DMS114 treated with DMSO at 0.1 percent for 48 hours (cell line): Measurements from ENCODE around the gene GHSR.
A peak's percentile ranks its signal among the peaks of the same experiment; 100 is the strongest.

Experiments used
- DNase-seq: peaks from one replicate; lab custom pipeline; 2025; ENCODE audit not compliant: unreplicated experiment; lab: John Stamatoyannopoulos, UW

The GHSR gene

DNA sequence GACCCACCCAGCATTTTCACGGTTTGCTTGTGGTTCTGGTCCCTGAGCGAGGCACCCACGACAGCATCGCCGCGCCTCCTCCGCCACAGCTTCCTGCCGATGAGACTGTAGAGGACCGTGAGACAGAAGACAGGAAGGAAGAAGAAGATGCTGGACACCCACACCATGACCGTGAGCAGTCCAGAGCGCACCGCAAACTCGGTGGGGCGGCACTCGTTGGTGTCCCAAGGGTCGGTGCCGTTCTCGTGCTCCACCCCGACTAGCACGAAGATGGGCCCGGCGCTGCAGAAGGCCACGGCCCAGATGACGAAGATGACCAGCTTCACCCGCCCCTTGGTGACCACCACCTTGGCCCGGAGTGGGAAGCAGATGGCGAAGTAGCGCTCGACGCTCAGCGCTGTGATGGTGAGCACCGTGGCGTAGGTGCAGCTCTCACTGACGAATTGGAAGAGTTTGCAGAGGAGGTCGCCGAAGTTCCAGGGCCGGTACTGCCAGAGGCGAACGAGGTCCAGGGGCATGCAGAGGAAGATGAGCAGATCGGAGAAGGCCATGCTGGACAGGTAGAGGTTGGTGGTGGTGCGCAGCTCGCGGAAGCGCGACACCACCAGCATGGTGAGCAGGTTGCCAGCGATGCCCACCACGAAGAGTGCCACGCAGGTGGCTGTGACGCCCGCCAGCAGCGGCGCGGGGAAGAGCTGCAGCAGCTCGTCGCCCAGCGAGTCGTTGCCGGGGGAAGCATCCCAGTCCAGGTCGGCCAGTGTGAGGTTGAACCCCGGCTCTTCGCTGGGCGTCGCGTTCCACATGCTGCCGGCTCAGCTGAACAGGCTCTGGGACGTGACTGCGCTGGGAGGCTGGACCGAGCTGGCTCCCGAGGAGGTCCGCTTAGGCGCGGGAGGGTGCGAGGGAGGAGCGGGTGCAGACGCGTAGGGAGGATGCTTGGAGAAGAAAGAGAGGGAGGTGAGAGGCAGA lies at the start of gene GHSR:
Gene GHSR (minus strand): TSS at position 846 of the 969 bp plus-strand sequence. CDS start 43 bp downstream, at position 803.
- DNase-seq: no peak

- DNase-seq: peak; percentile 53
Measured at GRCh38 chr3:172490198-172490669, 42.0 kb upstream of the GHSR start.

DNA sequence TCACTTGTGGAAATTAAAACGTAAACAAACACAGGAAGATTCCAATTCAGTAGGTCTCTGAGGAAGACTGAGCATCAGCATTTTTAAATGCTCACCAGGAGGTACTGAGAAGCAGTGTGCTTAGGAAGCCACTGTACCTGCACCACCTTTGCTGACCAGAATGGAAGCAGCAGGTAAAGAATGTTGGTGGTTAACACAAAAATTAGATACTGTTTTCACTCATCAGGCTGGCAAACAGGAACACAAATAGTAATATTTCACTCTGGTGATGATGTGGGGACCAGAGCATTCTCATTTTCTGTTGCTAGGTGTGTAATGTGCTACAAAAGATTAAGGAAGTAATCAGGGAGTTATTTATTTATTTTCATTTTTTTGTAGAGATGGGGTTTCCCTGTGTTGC lies 29.9 kb upstream of the GHSR start:
- DNase-seq: no peak

DNA sequence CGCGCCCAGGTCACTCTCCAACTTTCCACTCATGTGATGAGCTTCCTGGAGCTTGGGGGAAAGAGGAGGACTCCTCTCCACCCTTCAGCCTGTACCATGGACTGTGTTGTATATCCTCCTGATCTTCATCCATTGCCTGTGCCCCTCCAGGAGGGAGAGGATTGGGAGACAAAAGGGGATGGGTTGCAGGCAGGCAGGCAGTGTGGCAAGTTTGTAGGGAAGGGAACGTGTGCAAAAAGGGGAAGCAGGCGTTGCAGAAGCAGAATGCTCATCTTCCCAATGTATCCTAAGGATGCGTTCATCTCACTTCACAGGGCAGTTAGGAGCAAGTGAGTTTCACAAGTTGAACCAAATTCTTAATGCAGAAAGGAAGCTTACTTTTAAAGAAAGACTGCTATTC lies 28.1 kb upstream of the GHSR start:
- no peak for DNase-seq

DNA sequence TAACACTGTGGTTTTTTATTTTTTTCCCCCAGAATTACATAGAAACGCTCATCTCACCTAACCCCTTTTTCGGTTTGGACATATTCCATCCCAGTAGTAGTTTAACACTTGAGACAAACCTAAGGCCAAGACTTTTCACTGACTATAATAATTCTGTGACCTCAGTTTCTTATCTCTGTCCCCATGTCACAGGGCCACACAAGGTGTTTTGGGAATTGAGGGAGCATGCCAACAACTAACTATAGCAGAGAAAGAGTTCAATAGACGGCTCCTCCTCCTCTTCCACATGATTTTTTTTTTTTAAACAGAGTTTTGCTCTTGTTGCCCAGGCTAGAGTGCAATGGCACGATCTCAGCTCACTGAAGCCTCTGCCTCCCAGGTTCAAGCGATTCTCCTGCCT lies 27.4 kb upstream of the GHSR start:
- DNase-seq: no peak

- DNase-seq: no peak
Measured at GRCh38 chr3:172471903-172472302, 23.6 kb upstream of the GHSR start.

DNA sequence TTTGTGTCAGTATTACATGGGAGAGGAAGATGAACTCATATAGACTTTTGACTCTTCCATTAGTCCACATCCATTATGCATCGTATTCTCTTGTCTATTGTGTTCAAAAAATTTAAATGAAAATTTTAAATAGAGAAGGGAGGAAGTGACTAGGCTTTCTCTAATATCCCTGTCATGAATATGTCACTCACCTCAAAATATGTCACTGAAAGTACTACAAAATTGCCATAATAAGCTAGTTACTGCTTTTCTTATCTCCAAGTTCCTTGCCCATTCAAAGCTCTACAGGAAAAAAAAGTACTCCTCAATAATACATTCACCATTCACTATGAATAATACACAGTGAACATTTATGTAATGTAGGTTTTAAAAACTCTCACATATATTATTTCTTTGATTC lies 22.3 kb upstream of the GHSR start:
- DNase-seq: no peak

DNA sequence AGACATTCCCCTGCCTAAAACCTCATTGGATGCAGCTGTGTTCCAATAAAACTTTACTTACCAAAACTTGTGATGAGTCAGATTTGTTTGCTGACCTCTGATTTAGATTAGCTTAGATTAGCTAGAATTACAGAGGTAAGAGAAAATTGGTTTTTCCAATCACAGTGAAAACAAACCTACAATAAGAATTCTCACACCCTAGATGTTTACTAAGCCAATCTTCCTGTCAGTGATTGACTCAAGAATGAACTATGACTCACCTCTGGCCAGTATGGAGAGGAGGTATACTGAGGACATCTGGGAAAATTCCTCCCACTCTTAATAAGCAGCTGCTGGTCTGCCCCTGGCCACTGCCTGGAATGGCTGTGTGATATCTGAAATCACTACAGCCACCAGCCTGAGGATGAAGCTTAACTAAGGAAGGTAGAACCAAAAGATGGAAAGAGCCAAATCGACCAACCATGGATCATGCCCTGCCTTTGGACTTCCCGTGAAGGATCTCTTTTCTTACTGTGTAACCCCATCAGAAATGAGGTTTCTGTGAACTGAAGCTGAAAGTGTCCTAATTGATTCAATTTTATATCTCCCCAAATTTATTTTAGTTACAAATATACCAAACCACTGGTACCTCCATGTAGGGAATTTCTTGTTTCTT lies 19.0 kb upstream of the GHSR start:
- DNase-seq: no peak

- no peak for DNase-seq
Measured at GRCh38 chr3:172466553-172467130, 18.4 kb upstream of the GHSR start.

- DNase-seq: no peak
Measured at GRCh38 chr3:172465281-172465680, 17.0 kb upstream of the GHSR start.

GRCh38 chr3:172464306-172464705 lies 16.1 kb upstream of the GHSR start:
- no peak for DNase-seq

DNA sequence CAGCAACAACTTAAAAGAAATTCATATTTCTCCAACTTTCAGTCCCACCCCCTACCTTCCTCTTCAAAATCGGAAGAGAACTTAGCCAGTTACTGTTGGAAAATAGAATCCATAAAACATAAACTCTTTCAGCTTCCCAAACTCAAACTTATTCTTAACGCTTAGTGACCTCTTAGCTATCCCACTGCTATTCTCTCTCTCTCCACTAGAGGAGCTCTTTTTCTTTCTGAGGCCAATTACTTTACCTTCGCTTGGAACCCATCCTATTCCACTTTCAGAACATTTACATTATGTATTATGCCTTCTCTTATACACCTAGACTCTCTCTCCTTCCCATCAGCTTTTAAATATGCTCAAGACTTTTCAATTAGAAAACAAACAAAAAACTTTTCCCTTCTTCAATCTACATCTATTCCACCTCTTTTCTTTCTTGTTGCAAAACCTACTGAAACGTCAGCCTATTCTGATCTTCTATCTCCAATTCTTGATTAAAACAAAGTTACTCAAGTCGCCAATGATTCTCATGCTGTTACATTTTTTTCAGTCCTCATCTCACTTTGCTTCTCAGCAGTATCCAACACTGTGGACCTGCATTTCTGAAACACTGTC lies 13.4 kb upstream of the GHSR start:
- DNase-seq: peak; percentile 14

- no peak for DNase-seq
Measured at GRCh38 chr3:172456404-172456803, 8.1 kb upstream of the GHSR start.

- no peak for DNase-seq
Measured at GRCh38 chr3:172454180-172454579, 5.9 kb upstream of the GHSR start.

DNA sequence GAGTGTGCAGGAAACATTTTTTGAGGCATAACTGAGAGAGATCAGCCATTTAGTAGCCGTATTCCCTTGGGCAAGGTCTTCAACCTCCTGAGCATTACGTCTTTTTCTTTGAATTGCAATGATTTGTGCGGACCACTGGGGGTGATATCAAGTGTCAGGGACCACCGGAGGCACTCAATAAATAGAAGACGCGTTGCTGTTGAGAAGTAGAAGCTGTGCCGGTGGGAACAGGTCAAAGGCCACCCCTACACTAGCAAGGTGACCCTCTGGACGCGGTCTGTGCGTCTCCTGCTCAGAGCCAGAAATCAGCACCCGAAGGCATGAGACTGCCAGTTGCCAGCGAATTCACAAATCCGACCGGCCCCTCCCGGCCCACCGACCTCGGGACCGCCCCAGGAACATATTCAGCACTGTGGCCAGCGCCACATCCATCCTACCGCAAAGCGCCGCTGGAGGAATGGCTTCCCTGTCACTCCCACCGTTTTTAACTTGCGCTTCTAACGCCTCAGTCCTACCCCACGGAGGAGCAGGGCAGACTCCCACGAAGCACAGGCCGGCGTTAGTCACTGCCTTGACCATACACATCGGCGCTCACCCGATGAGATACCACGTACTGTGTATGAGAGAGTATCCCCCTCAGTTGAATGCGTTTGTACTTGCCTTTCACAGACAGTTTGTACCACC lies 1.4 kb upstream of the GHSR start:
- no peak for DNase-seq

- DNase-seq: no peak
Measured at GRCh38 chr3:172448661-172449465, 607 bp upstream of the GHSR start.

- DNase-seq: no peak
Measured at GRCh38 chr3:172446198-172446597, 2.1 kb downstream of the GHSR start.

GRCh38 chr3:172444821-172445220 lies 3.4 kb downstream of the GHSR start:
- DNase-seq: no peak

- DNase-seq: no peak
Measured at GRCh38 chr3:172442606-172443005, 5.7 kb downstream of the GHSR start.

GRCh38 chr3:172441581-172441980 lies 6.7 kb downstream of the GHSR start:
- no peak for DNase-seq
